NT2/D1 (cell line): ENCODE data around the gene PNMA8C.

ENCODE experiments used
- SUZ12 ChIP-seq: IDR thresholded peaks from 2 replicates; pipeline ENCODE4 v1.6.1; 2011; ENCODE audit not compliant: insufficient read length, insufficient read depth; ENCODE audit errors: extremely low read depth
- YY1 ChIP-seq: IDR thresholded peaks from 2 replicates; pipeline ENCODE4 v1.6.1; 2011; ENCODE audit not compliant: insufficient read length, insufficient read depth
- ZNF274 ChIP-seq: IDR thresholded peaks from 2 replicates; pipeline ENCODE4 v1.6.1; 2011; ENCODE audit warnings: mild to moderate bottlenecking, low read depth, low read length

- TF ChIP-seq YY1 (no peak), ZNF274 (no peak), SUZ12 (no peak)
These were observed 52.2 kb downstream of the PNMA8C start for GRCh38 chr19:46376241-46377153.
